A549 treated with Hydrocortisone at 1 μM for 4 hours (cell line): ENCODE measurements around the gene TOMM6. TPM values are rescaled to one million over a fixed set of nuclear protein-coding genes. Genes with fewer than 3 reads are reported as not detected.

ENCODE experiments used
- total RNA-seq: library from RNA; stranded (reverse); fragments of 200-300 nt; extraction: Qiagen RNA extraction; gene quantifications from 5 replicates; pipeline ENCODE4 v1.2.3, GENCODE V29; 2022

TOMM6 gene
- total RNA-seq, result 281 to 324 TPM (median 298 TPM) in 5 replicates

DNA sequence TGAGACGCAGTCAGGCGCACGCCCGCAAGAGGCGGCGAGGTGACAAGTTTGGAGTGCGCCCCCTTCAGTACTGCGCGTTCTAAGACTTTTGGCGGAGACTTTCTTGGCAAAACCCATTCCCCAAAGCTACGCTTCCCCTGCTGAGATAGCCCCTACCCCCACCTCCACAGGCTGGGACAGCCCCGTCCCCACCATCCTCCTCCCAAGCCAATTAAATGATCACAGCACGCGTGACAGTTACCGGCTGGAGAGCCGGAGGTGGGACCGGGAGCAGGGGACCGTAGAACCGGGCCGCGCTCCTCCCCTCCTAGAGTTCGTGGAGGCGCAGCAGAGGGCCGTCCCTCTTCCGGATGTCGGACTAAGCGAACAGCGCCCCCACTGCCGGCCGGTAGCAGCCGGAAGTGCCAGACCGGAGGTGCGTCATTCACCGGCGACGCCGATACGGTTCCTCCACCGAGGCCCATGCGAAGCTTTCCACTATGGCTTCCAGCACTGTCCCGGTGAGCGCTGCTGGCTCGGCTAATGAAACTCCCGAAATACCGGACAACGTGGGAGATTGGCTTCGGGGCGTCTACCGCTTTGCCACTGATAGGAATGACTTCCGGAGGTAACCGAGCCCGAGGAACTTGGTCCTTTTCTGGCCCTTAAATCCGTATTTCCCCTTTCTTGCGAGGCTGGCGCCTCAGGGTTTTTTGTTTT is at the start of gene TOMM6:
Gene TOMM6 (plus strand): TSS at position 476 of the 699 bp plus-strand sequence. CDS start 4 bp downstream, at position 480.

DNA sequence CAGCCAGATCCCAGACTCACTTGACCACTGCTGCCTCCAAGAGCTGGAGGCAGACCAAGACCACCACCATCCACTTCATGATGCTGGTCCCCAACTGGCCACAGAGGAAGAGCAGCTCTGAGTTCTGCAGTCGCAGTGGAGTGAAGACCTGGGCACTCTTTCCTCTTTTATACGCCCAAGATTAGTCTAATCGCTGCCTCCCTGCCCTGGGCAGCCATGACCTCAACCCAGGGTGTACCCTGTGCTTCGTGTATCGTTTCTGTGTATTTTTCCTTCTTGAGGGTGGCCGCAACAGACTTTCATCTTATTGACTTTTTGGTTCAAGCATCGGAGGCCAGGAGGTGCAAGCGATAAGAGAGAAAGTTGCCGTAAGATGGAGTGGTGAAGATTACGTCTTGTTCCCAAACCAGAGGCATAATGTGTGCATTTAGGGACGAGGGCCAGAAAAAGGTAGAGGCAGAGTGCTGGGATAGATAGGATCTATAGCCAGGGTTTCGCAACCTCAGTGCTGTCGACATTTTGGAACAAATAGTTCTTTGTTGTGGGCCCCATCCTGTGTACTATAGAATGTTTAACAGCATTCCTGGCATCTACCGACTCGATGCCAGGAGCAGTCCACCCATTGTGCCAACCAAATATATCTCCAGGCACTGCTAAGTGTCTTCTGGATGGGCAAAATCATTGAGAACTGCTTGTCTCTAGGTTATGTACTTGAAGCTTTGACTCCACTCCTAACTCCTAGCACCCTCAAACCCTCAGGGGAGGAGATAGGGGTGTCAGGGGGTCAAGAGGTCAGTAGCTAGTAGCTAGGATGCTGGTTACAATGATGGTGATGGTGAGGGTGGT is 40.0 kb upstream of the TOMM6 start, which contains the start of gene PGC:
Gene PGC (minus strand): TSS at position 142 of the 846 bp plus-strand sequence. CDS start 63 bp downstream, at position 79.

DNA sequence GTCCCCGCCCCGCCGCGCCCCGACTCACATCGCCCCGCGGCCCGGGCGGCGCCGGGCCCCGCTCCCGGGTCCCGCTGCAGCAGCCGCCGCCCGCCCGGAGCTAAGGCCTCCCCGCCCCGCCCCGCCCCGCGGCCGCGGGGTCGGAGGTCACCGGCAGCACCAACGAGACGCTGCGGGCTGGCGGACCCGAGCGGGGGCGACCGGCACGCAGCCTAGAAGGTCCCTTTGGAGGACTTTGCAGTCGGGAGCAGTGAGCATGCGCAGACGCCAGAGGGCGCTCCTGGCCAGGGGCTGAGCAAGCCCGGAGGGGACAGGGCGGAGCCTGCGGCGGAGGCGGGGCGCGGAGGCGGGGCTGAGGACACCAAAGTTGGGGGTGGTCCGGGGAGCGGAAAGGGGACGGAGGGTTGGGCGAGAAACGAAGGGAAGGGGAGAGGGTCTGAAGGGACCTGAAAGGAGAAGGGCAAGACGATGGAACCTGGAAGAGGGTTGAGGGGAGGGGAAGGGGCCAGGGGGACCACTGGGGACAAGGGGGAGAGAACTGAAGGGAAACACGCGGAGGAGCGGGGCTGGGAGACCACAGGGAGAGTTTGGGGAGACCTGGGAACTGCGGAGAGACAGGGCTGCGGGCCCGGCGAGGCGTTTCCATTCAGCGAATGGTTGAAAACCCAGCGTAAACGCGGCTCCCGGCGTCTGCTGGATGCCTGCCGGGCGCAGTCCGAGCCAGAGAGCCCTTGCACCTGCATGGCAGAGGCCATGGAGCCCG is 7.5 kb upstream of the TOMM6 start, which contains the start of gene FRS3:
Gene FRS3 (minus strand): TSS at position 113 of the 763 bp plus-strand sequence. CDS start 2,913 bp downstream, outside the sequence.

DNA sequence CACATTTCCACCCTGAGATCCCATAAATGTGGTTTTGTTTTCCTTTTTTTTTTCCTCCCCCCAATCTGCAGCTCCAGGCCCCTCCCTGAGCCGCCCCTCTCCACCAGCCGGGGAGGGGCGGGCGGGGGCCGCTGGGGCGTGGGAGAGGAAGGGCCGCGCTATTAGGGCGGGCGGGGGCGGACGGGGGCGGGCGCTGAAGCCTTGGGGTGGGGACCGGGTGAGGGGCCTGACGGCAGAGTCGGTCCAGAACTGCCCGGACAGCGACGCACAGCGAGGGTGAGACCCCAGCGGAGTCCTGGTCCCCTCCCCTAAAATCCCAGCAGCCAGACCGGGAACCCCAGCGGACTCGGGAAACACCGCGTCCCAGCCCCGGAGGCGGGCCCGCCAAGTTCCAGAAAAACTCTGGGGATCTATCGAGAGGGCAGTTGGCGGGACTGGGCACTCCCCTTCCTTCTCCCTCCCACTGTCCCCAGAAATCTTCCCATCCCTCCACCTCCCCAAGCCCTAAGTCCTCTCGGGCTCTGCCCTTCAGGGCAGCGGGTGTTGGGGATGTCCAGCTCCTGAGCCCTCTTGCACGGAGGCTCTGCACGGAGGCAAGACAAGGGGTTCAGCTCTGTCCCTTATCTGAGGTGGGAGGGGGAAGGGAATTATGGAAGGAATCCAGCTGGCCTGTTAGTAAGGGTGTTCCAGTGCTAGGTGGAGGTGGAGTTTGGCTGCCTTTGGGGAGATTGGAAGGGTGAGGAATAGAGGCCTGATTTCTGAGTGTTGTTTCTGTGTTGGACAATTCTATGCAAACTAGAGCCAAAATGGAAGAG is 6.7 kb upstream of the TOMM6 start, which contains the start of gene PRICKLE4:
Gene PRICKLE4 (plus strand): TSS at position 232 of the 815 bp plus-strand sequence. CDS start 2,692 bp downstream, outside the sequence.

Other genes starting within 250 kb of the TOMM6 start
- gene FOXP4, start 241.3 kb upstream of the TOMM6 start, total RNA-seq, result 20.2 to 26.3 TPM (median 23.8 TPM) in 5 replicates
- gene MDFI, start 149.2 kb upstream of the TOMM6 start, total RNA-seq, result 0.56 to 0.85 TPM (median 0.67 TPM) in 5 replicates
- 8.0 to 9.8 TPM (median 8.4 TPM) in 5 replicates for gene TFEB, start 52.1 kb upstream of the TOMM6 start, total RNA-seq
- gene PGC, start 40.3 kb upstream of the TOMM6 start, total RNA-seq, result 0.08 to 0.14 TPM (median 0.12 TPM) in 3 of 5 replicates, not detected in the others
- 2.0 to 2.8 TPM (median 2.2 TPM) in 5 replicates for gene FRS3, start 7.8 kb upstream of the TOMM6 start, total RNA-seq
- gene PRICKLE4, start 6.9 kb upstream of the TOMM6 start, total RNA-seq, result 0.70 to 1.2 TPM (median 0.92 TPM) in 5 replicates
- 0.91 to 1.4 TPM (median 1.1 TPM) in 5 replicates for gene USP49, start 107.7 kb downstream of the TOMM6 start, total RNA-seq
- gene MED20, start 133.4 kb downstream of the TOMM6 start, total RNA-seq, result 13.2 to 20.7 TPM (median 14.9 TPM) in 5 replicates
- gene BYSL, start 133.8 kb downstream of the TOMM6 start, total RNA-seq, result 38.5 to 49.8 TPM (median 40.9 TPM) in 5 replicates
- gene CCND3, start 154.1 kb downstream of the TOMM6 start, total RNA-seq, result 121 to 173 TPM (median 155 TPM) in 5 replicates